Neural cell (in vitro differentiated cells): ENCODE measurements around the gene GALK2.

Experiments
- EP300 ChIP-seq: fragments of 450-650 bp; conservative IDR thresholded peaks from 2 replicates; pipeline ENCODE4 v1.6.1; 2014; ENCODE audit warnings: antibody characterized with exemption, mild to moderate bottlenecking, moderate library complexity; ENCODE audit not compliant: poor library complexity, severe bottlenecking
- EZH2 ChIP-seq: fragments of 200-600, 300-800 bp; shearing (Covaris generic), sonication (generic); IDR thresholded peaks from 2 replicates; pipeline ENCODE4 v1.6.1; 2014; ENCODE audit warnings: antibody characterized with exemption, low read length, borderline replicate concordance, mild to moderate bottlenecking; ENCODE audit not compliant: insufficient read depth, poor library complexity, severe bottlenecking
- MXI1 ChIP-seq: fragments of 450-650 bp; conservative IDR thresholded peaks from 2 replicates; pipeline ENCODE4 v1.6.1; 2014; ENCODE audit warnings: antibody characterized with exemption, mild to moderate bottlenecking; ENCODE audit not compliant: poor library complexity, severe bottlenecking
- POLR2AphosphoS5 ChIP-seq: IDR thresholded peaks from 2 replicates; pipeline ENCODE4 v1.6.1; 2012
- TF ChIP-seq, protein P1 (sequence below): IDR thresholded peaks from 2 replicates; pipeline ENCODE4 v1.6.1; 2012; ENCODE audit warnings: borderline replicate concordance
- TF ChIP-seq, protein P2 (sequence below): fragments of 450-650 bp; IDR thresholded peaks from 2 replicates; pipeline ENCODE4 v1.5.1; 2014; ENCODE audit warnings: antibody characterized with exemption, mild to moderate bottlenecking, moderate library complexity; ENCODE audit not compliant: poor library complexity, severe bottlenecking

GRCh38 chr15:49290191-49290590 is 120.1 kb downstream of the GALK2 start:
- TF ChIP-seq, protein P1, sequence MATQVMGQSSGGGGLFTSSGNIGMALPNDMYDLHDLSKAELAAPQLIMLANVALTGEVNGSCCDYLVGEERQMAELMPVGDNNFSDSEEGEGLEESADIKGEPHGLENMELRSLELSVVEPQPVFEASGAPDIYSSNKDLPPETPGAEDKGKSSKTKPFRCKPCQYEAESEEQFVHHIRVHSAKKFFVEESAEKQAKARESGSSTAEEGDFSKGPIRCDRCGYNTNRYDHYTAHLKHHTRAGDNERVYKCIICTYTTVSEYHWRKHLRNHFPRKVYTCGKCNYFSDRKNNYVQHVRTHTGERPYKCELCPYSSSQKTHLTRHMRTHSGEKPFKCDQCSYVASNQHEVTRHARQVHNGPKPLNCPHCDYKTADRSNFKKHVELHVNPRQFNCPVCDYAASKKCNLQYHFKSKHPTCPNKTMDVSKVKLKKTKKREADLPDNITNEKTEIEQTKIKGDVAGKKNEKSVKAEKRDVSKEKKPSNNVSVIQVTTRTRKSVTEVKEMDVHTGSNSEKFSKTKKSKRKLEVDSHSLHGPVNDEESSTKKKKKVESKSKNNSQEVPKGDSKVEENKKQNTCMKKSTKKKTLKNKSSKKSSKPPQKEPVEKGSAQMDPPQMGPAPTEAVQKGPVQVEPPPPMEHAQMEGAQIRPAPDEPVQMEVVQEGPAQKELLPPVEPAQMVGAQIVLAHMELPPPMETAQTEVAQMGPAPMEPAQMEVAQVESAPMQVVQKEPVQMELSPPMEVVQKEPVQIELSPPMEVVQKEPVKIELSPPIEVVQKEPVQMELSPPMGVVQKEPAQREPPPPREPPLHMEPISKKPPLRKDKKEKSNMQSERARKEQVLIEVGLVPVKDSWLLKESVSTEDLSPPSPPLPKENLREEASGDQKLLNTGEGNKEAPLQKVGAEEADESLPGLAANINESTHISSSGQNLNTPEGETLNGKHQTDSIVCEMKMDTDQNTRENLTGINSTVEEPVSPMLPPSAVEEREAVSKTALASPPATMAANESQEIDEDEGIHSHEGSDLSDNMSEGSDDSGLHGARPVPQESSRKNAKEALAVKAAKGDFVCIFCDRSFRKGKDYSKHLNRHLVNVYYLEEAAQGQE, result no peak
- TF ChIP-seq EP300 (no peak), MXI1 (no peak), POLR2AphosphoS5 (no peak), EZH2 (no peak)
- TF ChIP-seq, protein P2, sequence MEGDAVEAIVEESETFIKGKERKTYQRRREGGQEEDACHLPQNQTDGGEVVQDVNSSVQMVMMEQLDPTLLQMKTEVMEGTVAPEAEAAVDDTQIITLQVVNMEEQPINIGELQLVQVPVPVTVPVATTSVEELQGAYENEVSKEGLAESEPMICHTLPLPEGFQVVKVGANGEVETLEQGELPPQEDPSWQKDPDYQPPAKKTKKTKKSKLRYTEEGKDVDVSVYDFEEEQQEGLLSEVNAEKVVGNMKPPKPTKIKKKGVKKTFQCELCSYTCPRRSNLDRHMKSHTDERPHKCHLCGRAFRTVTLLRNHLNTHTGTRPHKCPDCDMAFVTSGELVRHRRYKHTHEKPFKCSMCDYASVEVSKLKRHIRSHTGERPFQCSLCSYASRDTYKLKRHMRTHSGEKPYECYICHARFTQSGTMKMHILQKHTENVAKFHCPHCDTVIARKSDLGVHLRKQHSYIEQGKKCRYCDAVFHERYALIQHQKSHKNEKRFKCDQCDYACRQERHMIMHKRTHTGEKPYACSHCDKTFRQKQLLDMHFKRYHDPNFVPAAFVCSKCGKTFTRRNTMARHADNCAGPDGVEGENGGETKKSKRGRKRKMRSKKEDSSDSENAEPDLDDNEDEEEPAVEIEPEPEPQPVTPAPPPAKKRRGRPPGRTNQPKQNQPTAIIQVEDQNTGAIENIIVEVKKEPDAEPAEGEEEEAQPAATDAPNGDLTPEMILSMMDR, result no peak
